Thymus (tissue), 11 donors: ENCODE measurements around the gene ODAD4. TPM values are rescaled to one million over a fixed set of nuclear protein-coding genes. Genes with fewer than 3 reads are reported as not detected.
"Not testable (repeated sequence)": the region's sequence is repeated elsewhere in the genome, so short reads cannot be mapped to it uniquely, and the experiment has no call there.

Source experiments
- DNase-seq, 9 donors: peaks; one replicate each; pipeline ENCODE4 v3.0.0-alpha.2; 2013; ENCODE audit warnings: low spot score in 9 of 9, low read depth in 6 of 9, missing footprints in 1 of 9
- H3K27ac ChIP-seq, 2 donors: one replicate each; pipeline ENCODE4 v1.5.1; 2013; ENCODE audit warnings: control low read depth in 1 of 2, low read depth in 1 of 2, low read length in 1 of 2, mild to moderate bottlenecking in 1 of 2, moderate library complexity in 1 of 2
- H3K27me3 ChIP-seq, 2 donors: one replicate each; pipeline ENCODE4 v1.5.1; 2013; ENCODE audit warnings: low read length in 1 of 2; ENCODE audit not compliant: control insufficient read depth in 2 of 2, insufficient read depth in 1 of 2
- H3K36me3 ChIP-seq, 2 donors: one replicate each; pipeline ENCODE4 v1.5.1; 2013; ENCODE audit warnings: low read length in 1 of 2, mild to moderate bottlenecking in 1 of 2, moderate library complexity in 1 of 2; ENCODE audit not compliant: control insufficient read depth in 2 of 2, insufficient read depth in 2 of 2
- H3K4me1 ChIP-seq, 2 donors: one replicate each; pipeline ENCODE4 v1.5.1; 2013; ENCODE audit warnings: low read length in 2 of 2; ENCODE audit not compliant: control insufficient read depth in 2 of 2, insufficient read depth in 2 of 2
- H3K4me3 ChIP-seq, 2 donors: one replicate each; pipeline ENCODE4 v1.5.1; 2013; ENCODE audit warnings: low read length in 2 of 2, control low read depth in 1 of 2, mild to moderate bottlenecking in 1 of 2
- H3K9me3 ChIP-seq, 2 donors: one replicate each; pipeline ENCODE4 v1.5.1; 2013; ENCODE audit warnings: low read length in 1 of 2, mild to moderate bottlenecking in 1 of 2; ENCODE audit not compliant: control insufficient read depth in 2 of 2, insufficient read depth in 1 of 2
- WGBS: extraction: QIAGEN DNeasy Blood & Tissue Kit; methylation state at CpG from one replicate; pipeline ENCODE4 v1.1.7; 2013; 5-methylcytosine and 5-hydroxymethylcytosine counted together
- polyA plus RNA-seq: library from polyadenylated mRNA; stranded (reverse); fragments of 200-250 nt; gene quantifications from one replicate; pipeline ENCODE4 v1.2.3, GENCODE V29; 2013
- total RNA-seq: library from RNA; stranded (reverse); fragments of 120-200 nt; gene quantifications from one replicate; pipeline ENCODE4 v1.2.4, GENCODE V29; 2013
- donor health status: healthy.

ODAD4 gene
- total and polyA plus RNA-seq, 2 donors, result 0.61 to 1.4 TPM

GRCh38 chr17:41931715-41932114, 1.3 kb downstream of the ODAD4 start:
- not testable (repeated sequence) for H3K27me3 ChIP-seq, H3K36me3 ChIP-seq, H3K4me3 ChIP-seq, DNase-seq, H3K9me3 ChIP-seq, H3K27ac ChIP-seq
- 98% methylated on average over 4 of the region's 4 CpGs for WGBS
- H3K4me1 ChIP-seq, result peaks cover 4 to 23% of the 10 kb centered on the region in 2 donors

- Histone ChIP-seq H3K4me3 (no peak overlapping the region), H3K36me3 (no peaks in the 10 kb centered on the region), H3K9me3 (no peaks in the 10 kb centered on the region), H3K27ac (no peak overlapping the region), H3K4me1 (peaks cover 4 to 23% of the 10 kb centered on the region in 2 donors), H3K27me3 (no peaks in the 10 kb centered on the region)
- WGBS, result 25% methylated on average over 2 of the region's 2 CpGs
- DNase-seq, result no peak
Measured at GRCh38 chr17:41932816-41933389, 2.5 kb downstream of the ODAD4 start.

- DNase-seq, result no peak
- Histone ChIP-seq H3K9me3 (no peaks in the 10 kb centered on the region), H3K4me3 (no peak overlapping the region), H3K27me3 (no peaks in the 10 kb centered on the region), H3K4me1 (peaks cover 4 to 13% of the 10 kb centered on the region in 2 donors), H3K36me3 (no peaks in the 10 kb centered on the region), H3K27ac (no peak overlapping the region)
- WGBS, result 99% methylated on average over 6 of the region's 6 CpGs
Measured at GRCh38 chr17:41935641-41936040, 5.2 kb downstream of the ODAD4 start.

- Histone ChIP-seq H3K27me3 (no peaks in the 10 kb centered on the region), H3K4me1 (no peaks in the 10 kb centered on the region), H3K36me3 (no peaks in the 10 kb centered on the region), H3K4me3 (no peak overlapping the region), H3K9me3 (no peaks in the 10 kb centered on the region), H3K27ac (no peak overlapping the region)
- WGBS, result 96% methylated on average over 19 of the region's 19 CpGs
- no peak for DNase-seq
Measured at GRCh38 chr17:41937970-41938954, 7.8 kb downstream of the ODAD4 start.

- no peaks in the 10 kb centered on the region for H3K4me1 ChIP-seq
- no peak overlapping the region for H3K27ac ChIP-seq
- DNase-seq, result no peak
- H3K4me3 ChIP-seq, result no peak overlapping the region
- no peaks in the 10 kb centered on the region for H3K36me3 ChIP-seq
- H3K9me3 ChIP-seq, result no peaks in the 10 kb centered on the region
- no peaks in the 10 kb centered on the region for H3K27me3 ChIP-seq
- 96% methylated on average over 4 of the region's 4 CpGs for WGBS
Measured at GRCh38 chr17:41939044-41939692, 8.8 kb downstream of the ODAD4 start.

- no peaks in the 10 kb centered on the region for H3K36me3 ChIP-seq
- no peaks in the 10 kb centered on the region for H3K9me3 ChIP-seq
- H3K4me3 ChIP-seq, result no peak overlapping the region
- WGBS, result 96% methylated on average over 6 of the region's 6 CpGs
- DNase-seq, result no peak
- no peaks in the 10 kb centered on the region for H3K4me1 ChIP-seq
- no peak overlapping the region for H3K27ac ChIP-seq
- no peaks in the 10 kb centered on the region for H3K27me3 ChIP-seq
Measured at GRCh38 chr17:41939693-41940090, 9.3 kb downstream of the ODAD4 start.

GRCh38 chr17:41941168-41941567, 10.8 kb downstream of the ODAD4 start:
- Histone ChIP-seq H3K36me3 (no peaks in the 10 kb centered on the region), H3K4me3 (no peak overlapping the region), H3K9me3 (no peaks in the 10 kb centered on the region), H3K4me1 (no peaks in the 10 kb centered on the region), H3K27ac (no peak overlapping the region), H3K27me3 (no peaks in the 10 kb centered on the region)
- DNase-seq, result no peak
- WGBS, result 96% methylated on average over 5 of the region's 5 CpGs

- Histone ChIP-seq H3K27me3 (no peaks in the 10 kb centered on the region), H3K4me1 (no peaks in the 10 kb centered on the region), H3K9me3 (no peaks in the 10 kb centered on the region), H3K36me3 (no peaks in the 10 kb centered on the region), H3K27ac (no peak overlapping the region), H3K4me3 (no peak overlapping the region)
- DNase-seq, result no peak
- 96% methylated on average over 8 of the region's 8 CpGs for WGBS
Measured at GRCh38 chr17:41942626-41943373, 12.4 kb downstream of the ODAD4 start.
